Measurements from ENCODE around the gene TOGARAM2. TPM values are rescaled to one million over a fixed set of nuclear protein-coding genes. Genes with fewer than 3 reads are reported as not detected.

The TOGARAM2 gene
- total RNA-seq, 1 donor = 0.72 TPM

DNA sequence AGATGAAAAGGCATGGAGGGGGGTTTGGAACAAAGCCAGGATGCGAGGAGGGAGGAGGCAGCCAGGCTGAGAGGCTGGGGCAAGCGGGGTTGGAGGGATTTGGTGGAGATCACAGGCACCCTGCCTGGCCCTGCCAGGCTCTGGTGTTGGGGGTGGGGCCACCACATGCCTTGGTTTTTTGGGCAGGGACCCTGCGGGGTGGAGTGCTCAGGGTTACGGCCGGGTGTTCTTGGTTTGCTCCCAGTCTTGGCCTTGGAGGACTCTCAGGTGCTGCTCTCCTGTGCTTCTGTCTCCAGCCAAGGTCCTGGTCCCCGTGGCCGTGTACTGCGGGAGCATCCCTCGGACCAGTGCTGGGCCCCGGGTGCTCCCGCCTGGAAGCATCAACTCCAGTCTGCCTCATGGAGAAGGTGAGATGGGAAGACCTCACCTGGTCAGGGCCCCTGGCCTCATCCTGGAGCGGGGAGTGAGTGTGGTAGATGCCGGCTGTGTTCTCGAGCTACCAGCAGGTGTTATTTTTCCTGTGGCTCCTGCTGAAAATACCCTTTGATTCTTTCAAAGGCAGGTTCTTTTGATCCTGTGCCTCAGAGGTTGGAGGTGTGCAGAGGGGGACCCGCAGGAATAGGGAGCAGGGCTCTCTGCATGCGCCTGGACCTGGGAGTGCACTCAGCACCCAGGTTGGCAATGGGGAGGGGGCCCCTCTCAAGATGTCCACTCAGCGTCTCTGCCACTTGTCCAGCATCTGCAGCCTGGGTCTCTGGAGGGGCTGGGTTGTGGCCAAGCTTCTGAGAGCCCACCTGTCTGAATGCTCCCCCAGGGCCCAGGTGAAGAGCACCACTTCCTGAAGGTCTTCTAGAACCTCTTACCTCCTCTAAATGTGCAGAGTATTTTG lies 17.0 kb downstream of the TOGARAM2 start:
- H3K9me3 ChIP-seq (ENCODE audit: low read depth, low read length) = no peaks in the 10 kb centered on the region
- H3K27me3 ChIP-seq (ENCODE audit: insufficient read depth, low read length) = no peaks in the 10 kb centered on the region
- peaks cover 2% of the 10 kb centered on the region for H3K4me1 ChIP-seq (ENCODE audit: insufficient read depth, low read length)
- no peak overlapping the region for H3K4me3 ChIP-seq (ENCODE audit: insufficient read depth, low read length)
- H3K4me2 ChIP-seq (ENCODE audit: insufficient read depth, low read length) = no peak overlapping the region
- no peaks in the 10 kb centered on the region for H4K20me1 ChIP-seq (ENCODE audit: insufficient read depth, low read length)
- no peak overlapping the region for H3K27ac ChIP-seq (ENCODE audit: low read depth, low read length)
- no peak overlapping the region for H2AFZ ChIP-seq (ENCODE audit: low read length)
- no peaks in the 10 kb centered on the region for H3K79me2 ChIP-seq (ENCODE audit: insufficient read depth, low read length)
- DNase-seq (ENCODE audit: insufficient read length, low spot score, missing footprints) = peak; percentile 56
- no peaks in the 10 kb centered on the region for H3K36me3 ChIP-seq (ENCODE audit: insufficient read depth, low read length)
- TF ChIP-seq, protein P1, sequence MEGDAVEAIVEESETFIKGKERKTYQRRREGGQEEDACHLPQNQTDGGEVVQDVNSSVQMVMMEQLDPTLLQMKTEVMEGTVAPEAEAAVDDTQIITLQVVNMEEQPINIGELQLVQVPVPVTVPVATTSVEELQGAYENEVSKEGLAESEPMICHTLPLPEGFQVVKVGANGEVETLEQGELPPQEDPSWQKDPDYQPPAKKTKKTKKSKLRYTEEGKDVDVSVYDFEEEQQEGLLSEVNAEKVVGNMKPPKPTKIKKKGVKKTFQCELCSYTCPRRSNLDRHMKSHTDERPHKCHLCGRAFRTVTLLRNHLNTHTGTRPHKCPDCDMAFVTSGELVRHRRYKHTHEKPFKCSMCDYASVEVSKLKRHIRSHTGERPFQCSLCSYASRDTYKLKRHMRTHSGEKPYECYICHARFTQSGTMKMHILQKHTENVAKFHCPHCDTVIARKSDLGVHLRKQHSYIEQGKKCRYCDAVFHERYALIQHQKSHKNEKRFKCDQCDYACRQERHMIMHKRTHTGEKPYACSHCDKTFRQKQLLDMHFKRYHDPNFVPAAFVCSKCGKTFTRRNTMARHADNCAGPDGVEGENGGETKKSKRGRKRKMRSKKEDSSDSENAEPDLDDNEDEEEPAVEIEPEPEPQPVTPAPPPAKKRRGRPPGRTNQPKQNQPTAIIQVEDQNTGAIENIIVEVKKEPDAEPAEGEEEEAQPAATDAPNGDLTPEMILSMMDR (IDR thresholded peaks at IDR 0.05; ENCODE audit: extremely low read depth, low read depth, low read length) = no peak

DNA sequence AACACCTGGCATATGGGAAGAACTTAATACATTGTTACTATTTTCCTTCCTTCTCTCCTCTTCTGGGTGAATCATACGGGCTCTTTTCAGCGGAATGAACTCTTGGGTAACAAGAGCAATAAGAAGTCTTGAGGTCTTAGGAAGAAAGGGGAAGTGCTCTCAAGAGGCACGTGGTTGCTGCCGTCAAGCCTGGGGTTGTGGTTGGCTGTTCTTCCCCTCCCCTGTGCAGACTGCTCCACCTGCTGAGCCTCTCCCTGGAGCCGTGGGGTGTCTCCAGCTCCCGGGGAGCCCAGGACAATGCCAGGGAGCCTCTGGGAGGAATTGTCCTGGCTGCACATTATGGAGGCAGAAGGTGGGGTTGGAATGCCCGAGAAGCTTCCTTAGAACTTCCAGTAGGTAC lies 19.4 kb downstream of the TOGARAM2 start:
- no peak overlapping the region for H2AFZ ChIP-seq (ENCODE audit: low read length)
- no peaks in the 10 kb centered on the region for H3K36me3 ChIP-seq (ENCODE audit: insufficient read depth, low read length)
- no peaks in the 10 kb centered on the region for H3K27me3 ChIP-seq (ENCODE audit: insufficient read depth, low read length)
- H4K20me1 ChIP-seq (ENCODE audit: insufficient read depth, low read length) = no peaks in the 10 kb centered on the region
- peaks cover 2% of the 10 kb centered on the region for H3K4me1 ChIP-seq (ENCODE audit: insufficient read depth, low read length)
- H3K79me2 ChIP-seq (ENCODE audit: insufficient read depth, low read length) = no peaks in the 10 kb centered on the region
- H3K9me3 ChIP-seq (ENCODE audit: low read depth, low read length) = no peaks in the 10 kb centered on the region
- no peak overlapping the region for H3K4me2 ChIP-seq (ENCODE audit: insufficient read depth, low read length)
- TF ChIP-seq, protein P1 (IDR thresholded peaks at IDR 0.05; ENCODE audit: extremely low read depth, low read depth, low read length) = no peak
- H3K27ac ChIP-seq (ENCODE audit: low read depth, low read length) = no peak overlapping the region
- H3K4me3 ChIP-seq (ENCODE audit: insufficient read depth, low read length) = no peak overlapping the region
- peak; percentile 78 for DNase-seq (ENCODE audit: insufficient read length, low spot score, missing footprints)

DNA sequence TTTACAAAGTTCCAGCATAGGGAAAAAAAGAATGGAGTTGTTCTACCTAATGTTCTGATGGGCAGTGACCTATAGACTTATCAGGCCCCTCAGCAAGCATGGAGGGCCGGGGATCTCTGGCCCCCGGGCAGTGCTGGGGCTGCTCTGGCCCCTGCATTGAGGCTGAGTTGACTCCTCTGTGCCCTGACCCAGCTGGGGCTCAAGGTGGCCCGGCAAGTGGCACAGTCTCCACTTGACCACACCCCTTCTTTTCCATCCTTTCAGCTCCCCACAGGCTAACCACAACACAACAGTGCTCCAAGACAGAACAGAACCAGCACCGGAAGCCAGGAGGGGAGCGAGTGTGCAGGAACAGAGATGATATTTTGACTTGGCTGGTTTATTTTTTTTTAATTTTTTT lies 19.9 kb downstream of the TOGARAM2 start:
- H3K79me2 ChIP-seq (ENCODE audit: insufficient read depth, low read length) = no peaks in the 10 kb centered on the region
- no peaks in the 10 kb centered on the region for H3K27me3 ChIP-seq (ENCODE audit: insufficient read depth, low read length)
- TF ChIP-seq, protein P1 (IDR thresholded peaks at IDR 0.05; ENCODE audit: extremely low read depth, low read depth, low read length) = no peak
- no peak overlapping the region for H3K4me3 ChIP-seq (ENCODE audit: insufficient read depth, low read length)
- no peaks in the 10 kb centered on the region for H3K36me3 ChIP-seq (ENCODE audit: insufficient read depth, low read length)
- no peak overlapping the region for H2AFZ ChIP-seq (ENCODE audit: low read length)
- H4K20me1 ChIP-seq (ENCODE audit: insufficient read depth, low read length) = no peaks in the 10 kb centered on the region
- no peak overlapping the region for H3K27ac ChIP-seq (ENCODE audit: low read depth, low read length)
- peaks cover 2% of the 10 kb centered on the region for H3K4me1 ChIP-seq (ENCODE audit: insufficient read depth, low read length)
- peak; percentile 41 for DNase-seq (ENCODE audit: insufficient read length, low spot score, missing footprints)
- no peak overlapping the region for H3K4me2 ChIP-seq (ENCODE audit: insufficient read depth, low read length)
- H3K9me3 ChIP-seq (ENCODE audit: low read depth, low read length) = no peaks in the 10 kb centered on the region

DNA sequence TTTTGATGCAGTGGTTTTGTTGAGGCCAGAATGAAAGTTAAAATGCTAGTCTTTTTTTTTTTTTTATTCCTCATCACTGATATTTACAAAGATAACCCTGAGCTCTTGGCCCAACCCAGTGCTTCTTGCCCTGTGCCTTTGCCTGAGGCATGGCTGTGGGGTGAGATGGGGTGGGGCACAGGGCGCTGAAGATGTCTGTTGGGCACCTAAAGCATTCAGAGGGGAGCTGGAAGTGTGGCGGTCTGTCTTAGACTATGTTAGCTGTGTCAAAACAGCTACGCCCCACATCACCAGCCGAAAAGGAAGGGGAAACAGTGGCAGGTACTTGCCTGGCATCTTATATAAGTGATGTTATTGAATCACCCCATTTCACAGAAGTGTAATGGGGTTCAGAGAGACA lies 20.7 kb downstream of the TOGARAM2 start:
- TF ChIP-seq, protein P1 (IDR thresholded peaks at IDR 0.05; ENCODE audit: extremely low read depth, low read depth, low read length) = no peak
- no peak overlapping the region for H2AFZ ChIP-seq (ENCODE audit: low read length)
- no peak overlapping the region for H3K27ac ChIP-seq (ENCODE audit: low read depth, low read length)

More for the DNA sequence above, 20.7 kb downstream of the TOGARAM2 start:
- Histone ChIP-seq H4K20me1 (ENCODE audit: insufficient read depth, low read length) (no peaks in the 10 kb centered on the region), H3K27me3 (ENCODE audit: insufficient read depth, low read length) (no peaks in the 10 kb centered on the region), H3K79me2 (ENCODE audit: insufficient read depth, low read length) (no peaks in the 10 kb centered on the region), H3K36me3 (ENCODE audit: insufficient read depth, low read length) (no peaks in the 10 kb centered on the region), H3K4me1 (ENCODE audit: insufficient read depth, low read length) (peaks cover 4% of the 10 kb centered on the region), H3K9me3 (ENCODE audit: low read depth, low read length) (no peaks in the 10 kb centered on the region), H3K4me3 (ENCODE audit: insufficient read depth, low read length) (no peak overlapping the region), H3K4me2 (ENCODE audit: insufficient read depth, low read length) (no peak overlapping the region)
- peak; percentile 62 for DNase-seq (ENCODE audit: insufficient read length, low spot score, missing footprints)
